GM13977 (cell line): Measurements from ENCODE around the gene RNF103.

Experiments used
- DNase-seq: peaks from one replicate; pipeline ENCODE4 v3.0.0; 2012; ENCODE audit warnings: low spot score
- CTCF ChIP-seq: IDR thresholded peaks from 2 replicates; pipeline ENCODE4 v1.5.1; 2012; ENCODE audit warnings: mild to moderate bottlenecking, control low read depth; ENCODE audit not compliant: insufficient read depth; ENCODE audit errors: extremely low read depth, missing control alignments
- in situ Hi-C: fragments of 300-500 bp; cut with MboI; formaldehyde crosslinking; loops from one replicate; pipeline ENCODE4 v1.12.0; 2022; ENCODE audit warnings: low sequenced_read_pairs, low pct_unique_long_range_greater_than_20kb, mixed read lengths, inconsistent platforms; ENCODE audit not compliant: unreplicated experiment

The RNF103 gene

DNA sequence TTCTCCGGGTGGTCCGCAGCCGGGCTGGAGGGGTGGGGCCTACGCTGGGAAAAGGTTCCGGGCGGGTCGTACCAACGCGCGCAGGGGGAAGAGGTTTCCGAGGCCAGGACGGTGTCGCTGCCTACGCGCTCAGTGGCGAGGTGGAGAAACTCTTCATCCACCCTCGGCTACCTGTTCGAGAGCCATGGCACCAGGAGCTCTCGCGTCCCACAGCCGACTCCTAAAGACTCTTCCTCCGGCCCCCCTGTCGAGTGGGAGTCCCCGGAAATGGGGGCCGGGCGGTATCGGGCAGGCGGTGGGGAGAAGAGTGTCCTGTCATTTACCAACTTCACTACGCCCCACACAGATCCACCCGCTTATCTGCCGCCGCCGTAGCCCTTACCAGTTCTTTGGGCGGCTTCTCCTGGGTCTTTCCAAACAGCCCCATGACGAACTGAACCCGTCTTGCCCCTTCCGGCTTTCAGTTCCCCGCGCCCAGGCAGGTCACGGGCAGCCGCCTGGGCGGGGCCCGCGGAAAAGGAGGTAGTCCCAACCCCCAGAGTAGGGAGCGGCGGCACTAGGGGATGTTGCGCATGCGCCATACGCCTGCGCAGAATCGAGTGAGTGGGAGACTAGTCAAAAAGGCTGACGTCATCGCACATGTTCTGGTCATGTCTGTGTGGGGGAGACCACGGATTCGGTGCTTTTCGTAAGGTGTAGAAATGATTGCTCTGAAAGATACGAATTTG lies 60.6 kb downstream of the RNF103 start, which contains the start of gene CHMP3:
Gene CHMP3, minus strand, starts transcription at position 522 of the 728 bp plus-strand sequence. Its CDS starts 95 bp downstream, at position 427.
- peak; percentile 95 for DNase-seq
- in situ Hi-C loops: no loop called here
- no peak for TF ChIP-seq CTCF

- DNase-seq: no peak
- in situ Hi-C loops: no loop called here
- TF ChIP-seq CTCF: no peak
These were observed 61.2 kb downstream of the RNF103 start for GRCh38 chr2:86562485-86562921.

DNA sequence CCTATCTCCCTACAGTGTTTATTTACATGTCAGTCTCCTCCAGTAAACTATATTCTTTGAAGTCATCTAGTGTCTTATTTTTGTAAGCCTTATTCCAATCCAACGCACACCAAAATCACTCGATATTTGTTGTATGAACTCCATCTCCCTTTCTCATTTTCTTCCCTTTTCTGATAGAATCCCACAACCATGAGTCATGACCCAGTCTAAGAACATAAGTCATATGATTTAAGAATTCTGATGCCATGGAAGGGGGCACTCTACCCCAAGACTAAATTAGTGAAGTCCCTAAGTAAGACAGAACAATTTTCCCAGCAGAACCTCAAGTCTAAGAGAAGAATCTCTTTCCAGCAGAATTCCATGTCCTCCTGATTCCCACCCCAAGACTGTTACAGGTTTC lies 65.8 kb downstream of the RNF103 start:
- in situ Hi-C loops: no loop called here
- no peak for TF ChIP-seq CTCF
- DNase-seq: no peak

DNA sequence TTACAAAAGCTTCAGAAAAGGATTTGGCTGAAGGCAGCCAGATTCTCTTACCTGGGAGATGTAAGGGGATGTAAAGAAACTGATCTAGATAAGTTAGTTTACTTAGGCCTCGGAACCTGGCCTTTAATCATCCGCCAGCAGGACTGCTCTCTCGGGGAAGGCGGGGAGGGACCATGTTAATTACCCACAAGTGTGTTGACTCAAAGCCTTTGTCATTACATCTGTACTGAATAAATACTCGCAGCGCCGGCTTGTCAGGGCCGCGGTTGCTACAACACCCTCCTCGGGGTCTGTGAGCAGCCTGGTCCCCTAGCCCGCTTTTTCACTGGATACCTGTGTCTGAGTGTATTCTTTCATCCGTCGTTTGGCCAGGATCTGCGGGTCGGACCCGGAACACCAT lies 67.2 kb downstream of the RNF103 start:
- no peak for TF ChIP-seq CTCF
- DNase-seq: no peak
- in situ Hi-C loops: no loop called here
